HCT116 (cell line): ENCODE results near the gene WFDC2. TPM values are rescaled to one million over a fixed set of nuclear protein-coding genes. Genes with fewer than 3 reads are reported as not detected.

Experiments used
- ATAC-seq: fragments of 200-7000 bp; cut with Tn5 transposase; 2 replicates; pipeline ENCODE4 v1.9.1; 2020; ENCODE audit warnings: mild to moderate bottlenecking, moderate library complexity
- BruUV-seq: library from RNA; stranded (reverse); fragments of 400-500 nt; replicated peaks from 2 replicates; lab custom pipeline; 2021; lab: Mats Ljungman, UMichigan
- CTCF ChIA-PET: fragments of 300-600 bp; sonication (Branson Sonifier 250); formaldehyde crosslinking; loops from one replicate; lab custom pipeline; 2021; ENCODE audit warnings: antibody characterized with exemption; lab: Charles Lee
- POLR2A ChIA-PET: fragments of 300-600, 350-600 bp; sonication (Branson Sonifier 250); formaldehyde crosslinking; loops from one replicate; lab custom pipeline; 2021; ENCODE audit warnings: antibody characterized with exemption; lab: Charles Lee
- RAD21 ChIA-PET, 2 experiments: fragments of 300-600 bp; sonication (Branson Sonifier 250); formaldehyde crosslinking; loops; one replicate each; lab custom pipeline; 2023; ENCODE audit warnings: low total read pairs in 2 of 2; ENCODE audit not compliant: uncharacterized antibody in 2 of 2, unreplicated experiment in 2 of 2, low non-redundant PET in 1 of 2; lab: Charles Lee
- DNase-seq: peaks from one replicate; pipeline ENCODE4 v3.0.0-alpha.2; 2010; ENCODE audit warnings: low read depth, low spot score
- H2AFZ ChIP-seq: fragments of 200-600 bp; shearing (Covaris generic), sonication (generic); 2 replicates; pipeline ENCODE4 v1.6.1; 2017; ENCODE audit warnings: low read depth, mixed run types, mixed read lengths, antibody characterized with exemption, low read length; ENCODE audit not compliant: poor library complexity, severe bottlenecking
- H3K27ac ChIP-seq: 2 replicates; pipeline ENCODE4 v1.5.1; 2012; ENCODE audit warnings: low read depth, low read length
- H3K27me3 ChIP-seq: fragments of 200-600 bp; sonication (generic); 2 replicates; pipeline ENCODE4 v1.6.1; 2016; ENCODE audit warnings: mixed run types, low read length, mixed read lengths; ENCODE audit not compliant: insufficient read depth
- H3K36me3 ChIP-seq, 2 experiments: fragments of 200-500 bp in 1 of 2; fragments of 200-600 bp in 1 of 2; sonication (Bioruptor generic) in 1 of 2; sonication (generic) in 1 of 2; 2 replicates each; pipeline versions ENCODE4 v1.5.1 to v1.6.1; 2014 to 2016; ENCODE audit warnings: low read length in 2 of 2, inconsistent platforms in 1 of 2, mixed read lengths in 1 of 2, mixed run types in 1 of 2; ENCODE audit not compliant: insufficient read depth in 2 of 2, control insufficient read depth in 1 of 2
- H3K4me1 ChIP-seq, 2 experiments: fragments of 200-600 bp in 1 of 2; sonication (generic) in 1 of 2; 2 replicates each; pipeline versions ENCODE4 v1.5.1 to v1.6.1; 2012 to 2017; ENCODE audit warnings: low read length in 2 of 2, inconsistent platforms in 1 of 2, mild to moderate bottlenecking in 1 of 2, mixed read lengths in 1 of 2, mixed run types in 1 of 2, moderate library complexity in 1 of 2; ENCODE audit not compliant: insufficient read depth in 2 of 2, control insufficient read depth in 1 of 2
- H3K4me2 ChIP-seq: fragments of 200-600 bp; sonication (generic); 2 replicates; pipeline ENCODE4 v1.6.1; 2017; ENCODE audit warnings: mixed run types, low read length, mixed read lengths
- H3K4me3 ChIP-seq, 2 experiments: fragments of 200-600 bp in 1 of 2; sonication (generic) in 1 of 2; replicated peaks in 1 of 2; 2 replicates each; pipeline ENCODE4 v1.5.1; 2011 to 2016; ENCODE audit warnings: low read length in 2 of 2, control low read depth in 1 of 2, low read depth in 1 of 2, mild to moderate bottlenecking in 1 of 2, mixed read lengths in 1 of 2, mixed run types in 1 of 2
- H3K79me2 ChIP-seq: fragments of 200-600 bp; sonication (generic); 2 replicates; pipeline ENCODE4 v1.6.1; 2017; ENCODE audit warnings: mild to moderate bottlenecking, mixed run types, low read length, moderate library complexity, mixed read lengths; ENCODE audit not compliant: insufficient read depth
- H3K9ac ChIP-seq: fragments of 200-600 bp; sonication (generic); 2 replicates; pipeline ENCODE4 v1.6.1; 2016; ENCODE audit warnings: low read length, mixed read lengths
- H3K9me2 ChIP-seq: fragments of 200-600 bp; sonication (generic), shearing (Covaris generic); 2 replicates; pipeline ENCODE4 v1.6.1; 2017; ENCODE audit warnings: mixed run types, mild to moderate bottlenecking, moderate library complexity; ENCODE audit not compliant: insufficient read depth
- H3K9me3 ChIP-seq, 2 experiments: fragments of 200-500 bp in 1 of 2; fragments of 200-600 bp in 1 of 2; sonication (Bioruptor generic) in 1 of 2; sonication (generic) in 1 of 2; 2 replicates each; pipeline ENCODE4 v1.6.1; 2014 to 2017; ENCODE audit warnings: low read length in 2 of 2, mixed read lengths in 2 of 2, inconsistent platforms in 1 of 2, low read depth in 1 of 2, mild to moderate bottlenecking in 1 of 2, mixed run types in 1 of 2, moderate library complexity in 1 of 2; ENCODE audit not compliant: control insufficient read depth in 1 of 2, insufficient read depth in 1 of 2
- H4K20me1 ChIP-seq: fragments of 200-600 bp; sonication (generic), shearing (Covaris generic); 2 replicates; pipeline ENCODE4 v1.6.1; 2017; ENCODE audit warnings: mixed run types, mild to moderate bottlenecking, moderate library complexity; ENCODE audit not compliant: insufficient read depth
- CBX3 ChIP-seq: IDR thresholded peaks from 2 replicates; pipeline ENCODE4 v1.6.1; 2012; ENCODE audit warnings: low read depth
- CEBPB ChIP-seq: IDR thresholded peaks from 2 replicates; pipeline ENCODE4 v1.6.1; 2012; ENCODE audit warnings: low read depth
- EGR1 ChIP-seq: IDR thresholded peaks from 2 replicates; pipeline ENCODE4 v1.6.1; 2012; ENCODE audit warnings: low read depth
- ELF1 ChIP-seq: IDR thresholded peaks from 2 replicates; pipeline ENCODE4 v1.6.1; 2012; ENCODE audit warnings: low read depth, borderline replicate concordance
- JUND ChIP-seq: IDR thresholded peaks from 2 replicates; pipeline ENCODE4 v1.6.1; 2012
- RAD21 ChIP-seq: IDR thresholded peaks from 2 replicates; pipeline ENCODE4 v1.6.1; 2012; ENCODE audit warnings: low read depth, mild to moderate bottlenecking
- REST ChIP-seq: IDR thresholded peaks from 2 replicates; pipeline ENCODE4 v1.6.1; 2012; ENCODE audit warnings: low read depth
- SIN3A ChIP-seq: IDR thresholded peaks from 2 replicates; pipeline ENCODE4 v1.6.1; 2012; ENCODE audit warnings: low read depth
- TCF7L2 ChIP-seq: IDR thresholded peaks from 2 replicates; pipeline ENCODE4 v1.7.0; 2011; ENCODE audit warnings: borderline replicate concordance, inconsistent platforms; ENCODE audit not compliant: insufficient read depth, insufficient read length; ENCODE audit errors: extremely low read depth
- YY1 ChIP-seq: IDR thresholded peaks from 2 replicates; pipeline ENCODE4 v1.6.1; 2011; ENCODE audit warnings: low read length, low read depth, moderate library complexity, mild to moderate bottlenecking; ENCODE audit not compliant: insufficient replicate concordance; ENCODE audit errors: extremely low read depth
- ZBTB33 ChIP-seq: IDR thresholded peaks from 2 replicates; pipeline ENCODE4 v1.6.1; 2011; ENCODE audit warnings: mild to moderate bottlenecking, low read length, moderate library complexity; ENCODE audit not compliant: insufficient replicate concordance; ENCODE audit errors: extremely low read depth
- ZNF274 ChIP-seq: fragments of 200-500 bp; sonication (Bioruptor generic); IDR thresholded peaks from 2 replicates; pipeline ENCODE4 v1.6.1; 2014; ENCODE audit warnings: mild to moderate bottlenecking, low read depth, low read length, inconsistent platforms
- intact Hi-C: fragments of 100-400 bp; cut with micrococcal nuclease; formaldehyde crosslinking; loops from 2 replicates; pipeline ENCODE4 v1.10.0; 2022
- total RNA-seq: library from RNA; stranded (reverse); gene quantifications from one replicate; pipeline ENCODE4 v1.2.1, GENCODE V29; 2021; ENCODE audit not compliant: unreplicated experiment
- TF ChIP-seq, protein P1 (sequence below), 3 experiments: fragments of 200-600 bp in 1 of 3; sonication (generic) in 1 of 3; IDR thresholded peaks in 2 of 3; conservative IDR thresholded peaks in 1 of 3; 2 replicates each; pipeline ENCODE4 v1.5.1; 2012 to 2017; ENCODE audit warnings: low read depth in 2 of 3, low read length in 2 of 3, antibody characterized with exemption in 1 of 3, borderline replicate concordance in 1 of 3, control low read depth in 1 of 3, mild to moderate bottlenecking in 1 of 3, mixed read lengths in 1 of 3, mixed run types in 1 of 3, moderate library complexity in 1 of 3; ENCODE audit not compliant: insufficient read depth in 1 of 3

Gene WFDC2
- total RNA-seq, 1 experiment from 2014 or later = 1.1 TPM

DNA sequence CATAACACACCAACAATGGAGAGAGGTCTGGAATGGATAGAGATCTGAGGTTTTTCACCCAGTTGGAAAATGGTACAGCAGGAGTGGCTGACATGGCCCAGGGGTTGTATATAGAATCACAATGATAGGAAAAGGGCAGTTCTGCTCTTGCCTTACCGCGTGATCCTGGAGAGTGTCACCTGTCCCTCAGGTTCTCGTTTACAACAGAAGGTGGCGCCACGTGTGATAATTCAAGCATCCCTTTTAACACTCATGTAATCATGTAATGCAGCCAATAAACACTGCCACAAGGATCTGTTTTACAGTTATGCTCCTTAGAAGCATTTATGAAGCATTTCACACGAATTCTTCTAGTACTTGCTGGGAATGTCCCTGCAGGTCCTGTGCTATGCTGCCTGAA, 12.9 kb upstream of the WFDC2 start (continued):
- no peak for TF ChIP-seq REST
- TF ChIP-seq CEBPB = no peak
- TF ChIP-seq RAD21 = peak; percentile 62
- TF ChIP-seq CBX3 = peak; percentile 58; the same call in 1 of the 2 replicates
- TF ChIP-seq ELF1 = no peak
- no peak for TF ChIP-seq ZBTB33
- TF ChIP-seq, all 23 proteins: peak for 4

DNA sequence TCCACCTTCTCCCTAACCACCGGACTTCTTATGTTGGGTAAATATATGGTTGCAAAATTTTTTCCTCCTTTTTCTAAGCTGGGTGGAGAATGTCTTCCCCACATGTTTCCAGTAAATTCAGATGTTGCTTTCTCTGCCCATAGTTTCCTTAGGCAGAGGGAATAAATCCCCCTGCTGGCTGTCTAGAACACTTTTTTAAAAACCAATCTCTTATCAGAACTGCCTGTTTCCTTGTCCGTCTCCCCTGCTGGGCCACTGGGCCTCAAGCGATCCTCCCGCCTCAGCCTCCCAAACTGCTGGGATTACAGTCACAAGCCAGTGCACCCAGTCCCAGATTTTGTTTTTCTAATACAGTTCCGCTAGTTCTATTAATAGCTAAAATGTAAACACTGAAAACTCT, 9.9 kb upstream of the WFDC2 start:
- Histone ChIP-seq H3K4me2 (no peak overlapping the region), H3K36me3 (no peaks in the 10 kb centered on the region), H3K27me3 (peaks cover 7% of the 10 kb centered on the region; the same call in 1 of the 2 replicates), H3K4me1 (peaks cover 0 to 6% of the 10 kb centered on the region in 2 experiments; a peak in 2 of 4 replicates), H3K27ac (no peak overlapping the region), H2AFZ (no peak overlapping the region), H3K9me2 (no peaks in the 10 kb centered on the region), H3K9me3 (no peaks in the 10 kb centered on the region), H3K4me3 (no peak overlapping the region), H3K79me2 (no peaks in the 10 kb centered on the region), H4K20me1 (no peaks in the 10 kb centered on the region), H3K9ac (no peak overlapping the region)
- DNase-seq (no peak), ATAC-seq (peak; percentile 62)
- no TSS peak for BruUV-seq
- ChIA-PET RAD21 (interaction anchor here in 1 of 2 experiments (2.0 kb wide), 1 partner anchor 311 kb away, joined by 4 read pairs; no protein-coding TSS in a partner anchor), POLR2A (no interaction called here), CTCF (interaction anchor here (0.7 to 2.3 kb wide), 3 partner anchors 10 to 312 kb away, joined by 3 to 8 read pairs (median 7); no protein-coding TSS in a partner anchor)
- intact Hi-C loops = no loop called here
- TF ChIP-seq CEBPB = no peak
- no peak for TF ChIP-seq SIN3A
- TF ChIP-seq EGR1 = no peak
- no peak for TF ChIP-seq ZNF274
- TF ChIP-seq JUND = no peak
- no peak for TF ChIP-seq YY1
- 0 out of 2 replicates have a peak, but pooled peaks have one; percentile 13 for TF ChIP-seq RAD21
- TF ChIP-seq, protein P1, sequence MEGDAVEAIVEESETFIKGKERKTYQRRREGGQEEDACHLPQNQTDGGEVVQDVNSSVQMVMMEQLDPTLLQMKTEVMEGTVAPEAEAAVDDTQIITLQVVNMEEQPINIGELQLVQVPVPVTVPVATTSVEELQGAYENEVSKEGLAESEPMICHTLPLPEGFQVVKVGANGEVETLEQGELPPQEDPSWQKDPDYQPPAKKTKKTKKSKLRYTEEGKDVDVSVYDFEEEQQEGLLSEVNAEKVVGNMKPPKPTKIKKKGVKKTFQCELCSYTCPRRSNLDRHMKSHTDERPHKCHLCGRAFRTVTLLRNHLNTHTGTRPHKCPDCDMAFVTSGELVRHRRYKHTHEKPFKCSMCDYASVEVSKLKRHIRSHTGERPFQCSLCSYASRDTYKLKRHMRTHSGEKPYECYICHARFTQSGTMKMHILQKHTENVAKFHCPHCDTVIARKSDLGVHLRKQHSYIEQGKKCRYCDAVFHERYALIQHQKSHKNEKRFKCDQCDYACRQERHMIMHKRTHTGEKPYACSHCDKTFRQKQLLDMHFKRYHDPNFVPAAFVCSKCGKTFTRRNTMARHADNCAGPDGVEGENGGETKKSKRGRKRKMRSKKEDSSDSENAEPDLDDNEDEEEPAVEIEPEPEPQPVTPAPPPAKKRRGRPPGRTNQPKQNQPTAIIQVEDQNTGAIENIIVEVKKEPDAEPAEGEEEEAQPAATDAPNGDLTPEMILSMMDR (IDR thresholded peaks at IDR 0.05 in 2 of 3, conservative IDR thresholded peaks at IDR 0.05 in 1 of 3; ENCODE audit: borderline replicate concordance in 1 of 3, insufficient read depth in 1 of 3, low read depth in 2 of 3, low read length in 2 of 3) = peak in 2 of 3 experiments; percentile 10 to 26; a peak in 1 of 6 replicates
- TF ChIP-seq CBX3 = no peak
- no peak for TF ChIP-seq TCF7L2
